Vagina (tissue), 2 donors: Measurements from ENCODE around the gene ART3. TPM values are rescaled to one million over a fixed set of nuclear protein-coding genes. Genes with fewer than 3 reads are reported as not detected.

Experiments used
- DNase-seq, 2 donors: peaks; one replicate each; pipeline ENCODE4 v3.0.0-alpha.2; 2017; ENCODE audit errors: extremely low spot score in 2 of 2
- H3K27ac ChIP-seq: fragments of 200-600 bp; sonication (generic); one replicate; pipeline ENCODE4 v1.5.1; 2019
- H3K27me3 ChIP-seq: fragments of 200-600 bp; sonication (generic); one replicate; pipeline ENCODE4 v1.5.1; 2019
- H3K36me3 ChIP-seq, 2 donors: fragments of 200-600 bp; sonication (generic); one replicate each; pipeline ENCODE4 v1.5.1; 2017 to 2019
- H3K4me1 ChIP-seq: fragments of 200-600 bp; sonication (generic); one replicate; pipeline ENCODE4 v1.5.1; 2019
- H3K4me3 ChIP-seq, 2 donors: fragments of 200-600 bp; sonication (generic); 1 replicate in 1 of 2; 2 replicates in 1 of 2; pipeline ENCODE4 v1.5.1; 2016 to 2019
- H3K9me3 ChIP-seq: fragments of 200-600 bp; sonication (generic); one replicate; pipeline ENCODE4 v1.5.1; 2019
- CTCF ChIP-seq, 3 experiments: fragments of 450-650 bp in 2 of 3; fragments of 200-600 bp in 1 of 3; sonication (generic) in 1 of 3; IDR thresholded peaks; one replicate each; pipeline ENCODE4 v1.5.1; 2017 to 2019; ENCODE audit warnings: antibody characterized with exemption in 3 of 3, mild to moderate bottlenecking in 2 of 3, moderate library complexity in 2 of 3
- POLR2A ChIP-seq, 2 donors: fragments of 450-650 bp; IDR thresholded peaks; one replicate each; pipeline ENCODE4 v1.6.1; 2017; ENCODE audit warnings: antibody characterized with exemption in 2 of 2, mild to moderate bottlenecking in 2 of 2, moderate library complexity in 2 of 2
- POLR2AphosphoS5 ChIP-seq, 2 donors: sonication (generic); formaldehyde crosslinking; IDR thresholded peaks; one replicate each; pipeline ENCODE4 v1.9.0; 2017; ENCODE audit warnings: antibody characterized with exemption in 2 of 2, mild to moderate bottlenecking in 2 of 2, low read depth in 1 of 2; ENCODE audit not compliant: insufficient read depth in 1 of 2
- intact Hi-C: fragments of 100-400 bp; cut with DNase I; formaldehyde crosslinking; loops from one replicate; pipeline ENCODE4 v1.15.1; 2023
- total RNA-seq: library from RNA; depleted of rRNA; stranded (reverse); fragments of >200 nt; gene quantifications from one replicate; pipeline ENCODE4 v1.2.3, GENCODE V29; 2016

The ART3 gene
- total RNA-seq, 1 donor from 2014 or later = 0.74 TPM

GRCh38 chr4:76060506-76060905 lies 14.0 kb upstream of the ART3 start:
- no peak for TF ChIP-seq POLR2AphosphoS5 (IDR thresholded peaks at IDR 0.05; ENCODE audit: insufficient read depth in 1 of 2, low read depth in 1 of 2)
- no peak for TF ChIP-seq POLR2A (IDR thresholded peaks at IDR 0.05)
- no peak for TF ChIP-seq CTCF (IDR thresholded peaks at IDR 0.05)
- no peak overlapping the region for H3K27ac ChIP-seq
- H3K36me3 ChIP-seq = no peaks in the 10 kb centered on the region
- no peaks in the 10 kb centered on the region for H3K27me3 ChIP-seq
- no peaks in the 10 kb centered on the region for H3K4me1 ChIP-seq
- DNase-seq = no peak
- no peak overlapping the region for H3K4me3 ChIP-seq
- intact Hi-C loops = no loop called here
- H3K9me3 ChIP-seq = no peaks in the 10 kb centered on the region

- no peak for DNase-seq
- TF ChIP-seq CTCF (IDR thresholded peaks at IDR 0.05) (no peak), POLR2A (IDR thresholded peaks at IDR 0.05) (no peak), POLR2AphosphoS5 (IDR thresholded peaks at IDR 0.05; ENCODE audit: insufficient read depth in 1 of 2, low read depth in 1 of 2) (no peak)
- no peaks in the 10 kb centered on the region for H3K4me1 ChIP-seq
- no peak overlapping the region for H3K4me3 ChIP-seq
- H3K9me3 ChIP-seq = no peaks in the 10 kb centered on the region
- intact Hi-C loops = no loop called here
- H3K27me3 ChIP-seq = no peaks in the 10 kb centered on the region
- no peak overlapping the region for H3K27ac ChIP-seq
- no peaks in the 10 kb centered on the region for H3K36me3 ChIP-seq
Observed at GRCh38 chr4:76061421-76061820, 13.1 kb upstream of the ART3 start.

GRCh38 chr4:76061982-76062381 lies 12.5 kb upstream of the ART3 start:
- Histone ChIP-seq H3K27ac (no peak overlapping the region), H3K9me3 (no peaks in the 10 kb centered on the region), H3K4me3 (no peak overlapping the region), H3K36me3 (no peaks in the 10 kb centered on the region), H3K4me1 (no peaks in the 10 kb centered on the region), H3K27me3 (no peaks in the 10 kb centered on the region)
- no peak for DNase-seq
- intact Hi-C loops = no loop called here
- no peak for TF ChIP-seq POLR2A (IDR thresholded peaks at IDR 0.05)
- no peak for TF ChIP-seq CTCF (IDR thresholded peaks at IDR 0.05)
- TF ChIP-seq POLR2AphosphoS5 (IDR thresholded peaks at IDR 0.05; ENCODE audit: insufficient read depth in 1 of 2, low read depth in 1 of 2) = no peak

GRCh38 chr4:76066546-76066945 lies 8.0 kb upstream of the ART3 start:
- no peak for DNase-seq
- intact Hi-C loops = loop anchor here (5.0 kb wide), 1 partner anchor 69 kb away; no protein-coding TSS in a partner anchor
- no peak overlapping the region for H3K4me3 ChIP-seq
- no peak for TF ChIP-seq CTCF (IDR thresholded peaks at IDR 0.05)
- TF ChIP-seq POLR2A (IDR thresholded peaks at IDR 0.05) = no peak
- no peak for TF ChIP-seq POLR2AphosphoS5 (IDR thresholded peaks at IDR 0.05; ENCODE audit: insufficient read depth in 1 of 2, low read depth in 1 of 2)
- H3K27ac ChIP-seq = no peak overlapping the region
- H3K27me3 ChIP-seq = no peaks in the 10 kb centered on the region
- H3K9me3 ChIP-seq = no peaks in the 10 kb centered on the region
- H3K4me1 ChIP-seq = no peaks in the 10 kb centered on the region
- H3K36me3 ChIP-seq = no peaks in the 10 kb centered on the region

GRCh38 chr4:76067652-76068286 lies 6.7 kb upstream of the ART3 start:
- TF ChIP-seq CTCF (IDR thresholded peaks at IDR 0.05) (peak; percentile 53 to 79 (median 71)), POLR2AphosphoS5 (IDR thresholded peaks at IDR 0.05; ENCODE audit: insufficient read depth in 1 of 2, low read depth in 1 of 2) (no peak)
- intact Hi-C loops = loop anchor here (5.0 kb wide), 1 partner anchor 70 kb away; no protein-coding TSS in a partner anchor
- no peaks in the 10 kb centered on the region for H3K27me3 ChIP-seq

More at GRCh38 chr4:76067652-76068286, 6.7 kb upstream of the ART3 start:
- no peak for DNase-seq
- no peaks in the 10 kb centered on the region for H3K9me3 ChIP-seq
- no peaks in the 10 kb centered on the region for H3K36me3 ChIP-seq
- no peak overlapping the region for H3K27ac ChIP-seq
- H3K4me3 ChIP-seq = no peak overlapping the region
- H3K4me1 ChIP-seq = no peaks in the 10 kb centered on the region
